B cell (primary cell): ENCODE measurements around the gene PDK3. TPM values are rescaled to one million over a fixed set of nuclear protein-coding genes. Genes with fewer than 3 reads are reported as not detected.
A peak's percentile ranks its signal among the peaks of the same experiment; 100 is the strongest.

Experiments
- ATAC-seq: fragments of 200-7000 bp; cut with Tn5 transposase; one replicate; pipeline ENCODE4 v1.10.0; 2021; ENCODE audit warnings: low read depth, mild to moderate bottlenecking, moderate number of reproducible peaks, moderate library complexity
- CTCF ChIA-PET: fragments of 350-600 bp; sonication (Branson Sonifier 250); formaldehyde crosslinking; loops from one replicate; lab custom pipeline; 2021; ENCODE audit warnings: antibody characterized with exemption, inconsistent platforms; lab: Charles Lee
- POLR2A ChIA-PET: fragments of 350-600 bp; sonication (Branson Sonifier 250); formaldehyde crosslinking; loops from one replicate; lab custom pipeline; 2021; ENCODE audit warnings: antibody characterized with exemption; lab: Charles Lee
- DNase-seq: peaks from one replicate; pipeline ENCODE4 v3.0.0; 2013
- H2AFZ ChIP-seq: 2 replicates; pipeline ENCODE4 v1.6.1; 2012; ENCODE audit warnings: mild to moderate bottlenecking, low read depth, low read length; ENCODE audit not compliant: insufficient read depth, poor library complexity, severe bottlenecking
- H3K27ac ChIP-seq, 2 donors: 1 replicate in 1 of 2; 2 replicates in 1 of 2; pipeline ENCODE4 v1.5.1; 2012 to 2013; ENCODE audit warnings: low read length in 2 of 2, mild to moderate bottlenecking in 2 of 2, moderate library complexity in 1 of 2
- H3K27me3 ChIP-seq, 4 experiments: fragments of 200-600 bp in 1 of 4; sonication (generic) in 1 of 4; replicated peaks in 1 of 4; 1 replicate in 2 of 4; 2 replicates in 2 of 4; pipeline versions ENCODE4 v1.6.1 to v1.7.0; 2013 to 2016; ENCODE audit warnings: low read length in 3 of 4, mild to moderate bottlenecking in 2 of 4, mixed read lengths in 1 of 4, moderate library complexity in 1 of 4; ENCODE audit not compliant: insufficient read depth in 4 of 4, control insufficient read depth in 3 of 4; ENCODE audit errors: control extremely low read depth in 1 of 4
- H3K36me3 ChIP-seq, 2 experiments: replicated peaks in 1 of 2; 1 replicate in 1 of 2; 2 replicates in 1 of 2; pipeline versions ENCODE4 v1.6.1 to v1.7.1; 2013; ENCODE audit warnings: low read length in 1 of 2; ENCODE audit not compliant: insufficient read depth in 2 of 2, control insufficient read depth in 1 of 2; ENCODE audit errors: control extremely low read depth in 1 of 2, extremely low read depth in 1 of 2
- H3K4me1 ChIP-seq, 2 donors: fragments of 200-600 bp in 1 of 2; sonication (generic) in 1 of 2; 1 replicate in 1 of 2; 2 replicates in 1 of 2; pipeline versions ENCODE4 v1.5.1 to v1.6.1; 2013 to 2017; ENCODE audit warnings: low read length in 2 of 2; ENCODE audit not compliant: control insufficient read depth in 2 of 2, insufficient read depth in 2 of 2
- H3K4me2 ChIP-seq: replicated peaks from 2 replicates; pipeline ENCODE3; 2012; ENCODE audit warnings: mild to moderate bottlenecking, low read depth, low read length; ENCODE audit not compliant: poor library complexity, severe bottlenecking
- H3K4me3 ChIP-seq, 5 experiments: fragments of 200-600 bp in 1 of 5; sonication (generic) in 1 of 5; 1 replicate in 3 of 5; 2 replicates in 2 of 5; pipeline versions ENCODE4 v1.5.1 to v1.7.0; 2011 to 2016; ENCODE audit warnings: low read length in 4 of 5, mild to moderate bottlenecking in 4 of 5, low read depth in 2 of 5, control low read depth in 1 of 5, moderate library complexity in 1 of 5; ENCODE audit not compliant: insufficient read depth in 1 of 5; ENCODE audit errors: control extremely low read depth in 1 of 5, extremely low read depth in 1 of 5
- H3K79me2 ChIP-seq: fragments of 200-600 bp; sonication (generic); one replicate; pipeline ENCODE4 v1.6.0; 2016; ENCODE audit warnings: low read length; ENCODE audit not compliant: control insufficient read depth, insufficient read depth
- H3K9ac ChIP-seq: fragments of 200-600 bp; sonication (generic); 2 replicates; pipeline ENCODE4 v1.6.1; 2017; ENCODE audit warnings: mild to moderate bottlenecking, low read length, moderate library complexity
- H3K9me3 ChIP-seq, 3 donors: one replicate each; pipeline versions ENCODE4 v1.6.1 to v1.7.1; 2013; ENCODE audit warnings: low read length in 2 of 3; ENCODE audit not compliant: control insufficient read depth in 2 of 3, insufficient read depth in 1 of 3; ENCODE audit errors: control extremely low read depth in 1 of 3
- H4K20me1 ChIP-seq: 2 replicates; pipeline ENCODE4 v1.6.0; 2012; ENCODE audit warnings: mild to moderate bottlenecking, low read length; ENCODE audit not compliant: insufficient read depth, control insufficient read depth, poor library complexity, severe bottlenecking
- H3K27ac Mint-ChIP-seq: one replicate; pipeline ENCODE4 v1.8.0; 2021; ENCODE audit warnings: mixed read lengths
- H3K27me3 Mint-ChIP-seq: one replicate; pipeline ENCODE4 v1.8.0; 2021; ENCODE audit warnings: mixed read lengths
- H3K4me1 Mint-ChIP-seq: one replicate; pipeline ENCODE4 v1.8.0; 2021; ENCODE audit warnings: mixed read lengths
- H3K4me3 Mint-ChIP-seq: one replicate; pipeline ENCODE4 v1.8.0; 2021; ENCODE audit warnings: mixed read lengths
- H3K9me3 Mint-ChIP-seq: one replicate; pipeline ENCODE4 v1.8.0; 2022; ENCODE audit warnings: mixed read lengths; ENCODE audit not compliant: insufficient read depth
- CTCF ChIP-seq: fragments of 200-600 bp; IDR thresholded peaks from one replicate; pipeline ENCODE4 v1.8.0; 2022; ENCODE audit warnings: antibody characterized with exemption, mild to moderate bottlenecking
- EZH2 ChIP-seq: IDR thresholded peaks from 2 replicates; pipeline ENCODE4 v1.6.1; 2012; ENCODE audit warnings: borderline replicate concordance, low read depth, mild to moderate bottlenecking, moderate library complexity, low read length; ENCODE audit not compliant: insufficient read depth, poor library complexity, severe bottlenecking
- WGBS: methylation state at CpG from one replicate; pipeline ENCODE4 v1.1.5; 2013; ENCODE audit warnings: missing lambda C conversion rate; ENCODE audit not compliant: insufficient coverage; 5-methylcytosine and 5-hydroxymethylcytosine counted together
- intact Hi-C: fragments of 100-400 bp; cut with micrococcal nuclease; formaldehyde crosslinking; loops from one replicate; pipeline ENCODE4 v1.10.0; 2022
- polyA plus RNA-seq: library from polyadenylated mRNA; depleted of rRNA; stranded (reverse); fragments of >200 nt; gene quantifications from 2 replicates; pipeline ENCODE4 v1.2.3, GENCODE V29; 2012
- total RNA-seq, 2 donors: library from RNA; stranded (reverse); fragments of 120-200 nt in 1 of 2; gene quantifications; 1 replicate in 1 of 2; 2 replicates in 1 of 2; pipeline versions ENCODE4 v1.2.3 to v1.2.4, GENCODE V29; 2013 to 2022

PDK3 gene
- total and polyA plus RNA-seq, 2 donors (not counting 1 experiment from before 2014, with no cell fraction given), result 5.5 to 18.3 TPM

GRCh38 chrX:24480400-24480865 lies 15.3 kb downstream of the PDK3 start:
- Histone ChIP-seq H3K27me3 (no peaks in the 10 kb centered on the region), H3K4me3 (peak overlapping the region; percentile 28 to 62 (median 39)), H3K4me1 (peaks cover 32 to 49% of the 10 kb centered on the region in 2 donors), H3K36me3 (no peaks in the 10 kb centered on the region), H3K79me2 (peaks cover 64% of the 10 kb centered on the region), H4K20me1 (no peaks in the 10 kb centered on the region), H3K4me2 (peak overlapping the region; percentile 68), H3K9me3 (no peaks in the 10 kb centered on the region), H3K9ac (peak overlapping the region; percentile 46), H3K27ac (peak overlapping the region; percentile 93 to 96), H2AFZ (peak overlapping the region; percentile 45)
- H3K27ac Mint-ChIP-seq, result peak overlapping the region; percentile 99
- H3K4me3 Mint-ChIP-seq, result peak overlapping the region; percentile 92
- no peaks in the 10 kb centered on the region for H3K27me3 Mint-ChIP-seq
- CTCF ChIA-PET, result interaction anchor here (0.7 to 2.6 kb wide), 4 partner anchors 10 to 18 kb away, joined by 3 to 16 read pairs (median 3); partner anchors contain the start of gene PDK3
- intact Hi-C loops, result loop anchor here (1.0 to 5.0 kb wide), 5 partner anchors 15 to 813 kb away; partner anchors contain the start of genes PDK3, PRDX4 and SAT1
- DNase-seq (no peak), ATAC-seq (peak; percentile 48)
- peaks cover 59% of the 10 kb centered on the region for H3K4me1 Mint-ChIP-seq
- TF ChIP-seq EZH2, result no peak
- TF ChIP-seq CTCF, result no peak
- POLR2A ChIA-PET, result interaction anchor here (1.4 kb wide), 1 partner anchor 17 kb away, joined by 3 read pairs; no protein-coding TSS in a partner anchor
- 43% methylated on average over 1 of the region's 5 CpGs for WGBS
- no peaks in the 10 kb centered on the region for H3K9me3 Mint-ChIP-seq

DNA sequence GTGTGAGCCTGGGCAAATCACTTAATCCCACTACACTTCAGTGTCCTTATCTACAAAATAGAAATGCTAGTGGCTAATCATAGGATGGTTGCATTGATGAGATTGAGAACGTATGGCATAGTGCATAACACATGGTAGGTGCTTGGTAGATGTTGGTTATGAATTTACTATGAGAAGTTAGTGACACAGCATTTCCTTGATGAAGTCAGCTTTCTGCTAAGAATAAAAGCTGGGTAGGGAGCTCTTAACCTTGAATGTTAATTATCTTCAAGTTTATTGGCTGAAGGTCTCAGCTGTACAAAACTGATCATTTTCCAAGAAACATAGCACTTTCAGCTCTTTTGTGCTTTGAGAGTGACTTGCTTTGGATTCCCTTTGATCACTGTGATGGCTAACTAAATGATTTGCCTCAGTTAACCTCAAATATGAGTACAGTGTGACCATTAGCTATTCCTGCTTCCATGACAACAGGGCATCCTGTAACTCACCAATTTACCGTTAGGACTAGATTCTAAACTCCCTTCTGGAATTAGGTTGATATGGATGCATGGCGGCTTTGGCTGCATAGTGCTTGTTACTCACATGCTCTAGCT lies 17.8 kb downstream of the PDK3 start:
- DNase-seq (no peak), ATAC-seq (no peak)
- Histone ChIP-seq H3K27ac (peak overlapping the region; percentile 18 to 96), H4K20me1 (no peaks in the 10 kb centered on the region), H3K4me2 (no peak overlapping the region), H3K9me3 (no peaks in the 10 kb centered on the region), H3K27me3 (no peaks in the 10 kb centered on the region), H3K79me2 (peaks cover 68% of the 10 kb centered on the region), H3K36me3 (no peaks in the 10 kb centered on the region), H3K4me3 (no peak overlapping the region), H3K4me1 (peaks cover 17 to 30% of the 10 kb centered on the region in 2 donors), H3K9ac (no peak overlapping the region), H2AFZ (no peak overlapping the region)
- Mint-ChIP-seq H3K4me3 (no peak overlapping the region), H3K4me1 (peaks cover 39% of the 10 kb centered on the region), H3K27me3 (no peaks in the 10 kb centered on the region), H3K9me3 (no peaks in the 10 kb centered on the region), H3K27ac (peak overlapping the region; percentile 72)
- ChIA-PET POLR2A (no interaction called here), CTCF (interaction anchor here (1.2 kb wide), 1 partner anchor 14 kb away, joined by 3 read pairs; no protein-coding TSS in a partner anchor)
- intact Hi-C loops, result loop anchor here (5.0 kb wide), 3 partner anchors 86 to 816 kb away; partner anchors contain the start of genes PRDX4 and SAT1
- 100% methylated on average over 1 of the region's 3 CpGs for WGBS
- TF ChIP-seq CTCF (no peak), EZH2 (no peak)
